ENCODE measurements around the gene DOC2A.
"Not testable (repeated sequence)": the region's sequence is repeated elsewhere in the genome, so short reads cannot be mapped to it uniquely, and the experiment has no call there.

Gene DOC2A

DNA sequence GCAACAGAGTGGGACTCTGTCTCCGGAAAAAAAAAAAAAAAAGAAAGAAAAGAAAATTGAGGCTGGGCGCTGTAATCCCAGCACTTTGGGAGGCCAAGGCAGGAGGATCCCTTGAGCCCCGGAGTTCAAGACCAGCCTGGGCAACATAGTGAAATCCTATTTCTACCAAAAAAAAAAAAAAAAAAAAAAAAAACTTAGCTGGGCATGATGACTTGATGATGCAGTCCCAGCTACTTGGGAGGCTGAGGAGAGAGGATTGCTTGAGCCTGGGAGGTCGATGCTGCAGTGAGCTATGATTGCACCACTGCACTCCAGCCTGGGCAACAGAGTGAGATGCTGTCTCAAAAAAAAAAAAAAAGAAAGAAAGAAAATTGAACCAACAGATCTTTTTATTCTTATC, 7.1 kb upstream of the DOC2A start:
- intact Hi-C loops (cut with micrococcal nuclease); H3K9me3 Mint-ChIP-seq; H3K27ac Mint-ChIP-seq; H3K4me3 Mint-ChIP-seq; H3K36me3 Mint-ChIP-seq (ENCODE audit: low read depth): not testable (repeated sequence)
- Mint-ChIP-seq H3K4me1 (ENCODE audit: low read depth) (peaks cover 17% of the 10 kb centered on the region), H3K27me3 (peaks cover 19% of the 10 kb centered on the region)

DNA sequence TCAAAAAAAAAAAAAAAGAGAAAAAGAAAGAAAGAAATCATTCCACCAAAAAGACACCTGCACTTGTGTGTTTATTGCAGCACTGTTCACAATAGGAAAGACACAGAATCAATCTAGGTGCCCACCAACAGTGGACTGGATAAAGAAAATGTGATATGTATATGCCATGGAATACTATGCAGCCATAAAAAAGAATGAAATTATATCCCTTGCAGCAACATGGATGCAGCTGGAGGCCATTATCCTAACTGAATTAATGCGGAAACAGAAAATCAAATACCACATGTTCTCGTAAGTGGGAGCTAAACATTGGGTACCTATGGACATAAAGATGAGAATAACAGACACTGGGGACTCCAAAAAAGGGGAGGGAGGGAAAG, 6.4 kb upstream of the DOC2A start:
- Mint-ChIP-seq H3K4me3 (no peak overlapping the region), H3K27ac (no peak overlapping the region)

DNA sequence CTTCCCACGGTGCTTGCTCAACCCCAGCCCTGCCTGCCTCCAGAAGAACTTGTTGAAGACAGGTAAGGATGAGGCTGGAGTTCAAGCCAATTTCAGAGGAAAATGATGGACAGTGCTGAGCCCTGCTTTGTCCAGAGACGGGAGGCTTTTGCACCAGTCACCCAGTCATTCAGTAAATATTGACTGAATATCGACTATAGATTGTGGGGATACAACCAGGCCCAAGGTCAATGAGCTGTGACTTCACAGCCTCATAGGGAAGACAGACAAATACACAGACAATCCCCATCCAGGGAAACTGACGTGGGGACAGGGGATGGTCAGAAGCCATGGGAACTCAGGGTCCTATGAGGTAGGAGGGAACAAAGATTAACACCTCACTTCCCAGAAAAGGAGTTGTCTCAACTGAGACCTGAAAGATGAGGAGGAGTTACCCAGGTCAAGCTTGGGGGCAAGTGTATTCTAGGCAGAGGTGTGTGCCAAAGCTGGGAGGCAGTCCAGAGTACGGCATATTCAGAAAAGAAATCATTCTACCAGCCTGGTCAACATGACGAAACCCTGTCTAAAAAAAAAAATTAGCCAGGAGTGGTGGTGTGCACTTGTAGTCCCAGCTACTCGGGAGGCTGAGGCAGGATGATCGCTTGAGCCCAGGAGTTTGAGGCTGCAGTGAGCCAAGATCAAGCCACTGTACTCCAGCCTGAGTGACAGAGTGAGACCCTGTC, 5.9 kb upstream of the DOC2A start:
- Mint-ChIP-seq H3K4me3 (no peak overlapping the region), H3K27ac (no peak overlapping the region), H3K9me3 (no peaks in the 10 kb centered on the region), H3K27me3 (peaks cover 31% of the 10 kb centered on the region), H3K36me3 (ENCODE audit: low read depth) (no peaks in the 10 kb centered on the region), H3K4me1 (ENCODE audit: low read depth) (peaks cover 20% of the 10 kb centered on the region)
- intact Hi-C loops (cut with micrococcal nuclease) = no loop called here

More for the DNA sequence above, 6.4 kb upstream of the DOC2A start:
- Mint-ChIP-seq H3K27me3 (peaks cover 26% of the 10 kb centered on the region), H3K9me3 (no peaks in the 10 kb centered on the region), H3K36me3 (ENCODE audit: low read depth) (no peaks in the 10 kb centered on the region), H3K4me1 (ENCODE audit: low read depth) (peaks cover 17% of the 10 kb centered on the region)
- intact Hi-C loops (cut with micrococcal nuclease) = no loop called here

DNA sequence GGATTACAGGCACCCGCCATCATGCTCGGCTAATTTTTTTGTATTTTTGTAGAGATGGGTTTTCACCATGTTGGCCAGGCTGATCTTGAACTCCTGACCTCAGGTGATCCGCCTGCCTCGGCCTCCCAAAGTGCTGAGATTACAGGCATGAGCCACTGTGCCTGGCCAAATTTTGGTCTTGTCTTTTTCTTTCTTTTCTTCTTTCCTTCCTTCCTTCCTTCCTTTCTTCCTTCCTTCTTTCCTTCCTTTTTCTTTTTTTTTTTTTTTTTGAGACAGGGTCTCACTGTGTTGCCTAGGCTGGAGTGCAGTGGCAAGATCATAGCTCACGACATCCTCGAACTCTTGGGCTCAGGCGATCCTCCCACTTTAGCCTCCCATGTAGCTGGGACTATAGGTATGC, 4.6 kb upstream of the DOC2A start:
- peaks cover 41% of the 10 kb centered on the region for H3K27me3 Mint-ChIP-seq
- intact Hi-C loops (cut with micrococcal nuclease); H3K4me3 Mint-ChIP-seq; H3K36me3 Mint-ChIP-seq (ENCODE audit: low read depth); H3K27ac Mint-ChIP-seq; H3K9me3 Mint-ChIP-seq: not testable (repeated sequence)
- peaks cover 14% of the 10 kb centered on the region for H3K4me1 Mint-ChIP-seq (ENCODE audit: low read depth)

DNA sequence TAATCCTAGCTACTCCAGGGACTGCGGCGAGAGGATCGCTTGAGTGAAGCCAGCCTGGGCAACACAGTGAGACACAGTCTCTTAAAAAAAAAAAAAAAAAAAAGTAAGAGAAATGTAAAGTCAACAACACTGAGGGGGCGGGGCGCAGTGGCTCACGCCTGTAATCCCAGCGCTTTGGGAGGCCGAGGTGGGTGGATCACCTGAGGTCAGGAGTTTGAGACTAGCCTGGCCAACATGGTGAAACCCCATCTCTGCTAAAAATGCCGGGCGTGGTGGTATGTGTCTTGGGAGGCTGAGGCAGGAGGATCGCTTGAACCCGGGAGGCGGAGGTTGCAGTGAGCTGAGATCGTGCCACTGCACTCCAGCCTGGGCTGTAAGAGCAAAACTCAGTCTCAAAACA, 1.8 kb upstream of the DOC2A start:
- peaks cover 15% of the 10 kb centered on the region for H3K4me1 Mint-ChIP-seq (ENCODE audit: low read depth)
- H3K27ac Mint-ChIP-seq; intact Hi-C loops (cut with micrococcal nuclease); H3K4me3 Mint-ChIP-seq; H3K9me3 Mint-ChIP-seq; H3K36me3 Mint-ChIP-seq (ENCODE audit: low read depth): not testable (repeated sequence)
- H3K27me3 Mint-ChIP-seq = peaks cover 67% of the 10 kb centered on the region

DNA sequence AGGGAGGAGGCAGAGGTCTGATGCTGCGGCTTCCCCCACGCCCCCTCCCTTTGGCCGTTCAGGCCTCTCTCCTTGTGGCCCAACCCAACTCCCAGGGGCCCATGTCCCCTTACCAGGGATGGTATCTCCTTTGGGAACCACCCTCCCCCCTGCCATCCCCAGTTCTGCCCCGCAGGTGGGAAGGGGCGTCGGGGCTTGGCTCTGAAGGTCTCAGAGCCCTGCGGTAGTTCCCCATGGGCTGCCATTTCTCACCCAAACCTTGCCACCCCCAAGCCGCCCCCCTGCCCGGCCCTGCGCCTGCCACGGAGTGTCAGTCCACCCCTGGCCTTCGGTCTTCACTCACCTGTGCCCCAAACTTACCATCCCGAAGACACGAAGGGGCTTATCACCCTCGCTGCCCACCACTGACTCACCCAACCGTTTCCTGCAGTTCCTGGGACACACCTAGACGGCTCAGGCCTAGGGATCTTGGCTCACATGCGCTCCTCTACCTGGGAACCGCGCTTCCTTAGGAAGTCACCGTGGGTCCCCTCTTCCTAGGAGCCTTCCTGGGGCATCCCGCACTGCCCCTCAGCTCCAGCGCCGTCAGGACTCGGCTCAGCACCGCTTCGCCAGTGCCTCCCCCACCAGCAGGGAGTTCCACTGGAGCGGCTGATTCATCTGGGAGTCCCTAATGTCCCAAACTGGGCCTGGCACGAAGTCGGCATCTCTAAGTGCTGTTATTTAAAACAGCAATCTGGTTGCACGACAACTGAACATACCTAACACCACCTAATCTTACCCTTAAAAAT, 1.1 kb upstream of the DOC2A start:
- intact Hi-C loops (cut with micrococcal nuclease) = no loop called here
- Mint-ChIP-seq H3K27me3 (peaks cover 68% of the 10 kb centered on the region), H3K27ac (no peak overlapping the region)

DNA sequence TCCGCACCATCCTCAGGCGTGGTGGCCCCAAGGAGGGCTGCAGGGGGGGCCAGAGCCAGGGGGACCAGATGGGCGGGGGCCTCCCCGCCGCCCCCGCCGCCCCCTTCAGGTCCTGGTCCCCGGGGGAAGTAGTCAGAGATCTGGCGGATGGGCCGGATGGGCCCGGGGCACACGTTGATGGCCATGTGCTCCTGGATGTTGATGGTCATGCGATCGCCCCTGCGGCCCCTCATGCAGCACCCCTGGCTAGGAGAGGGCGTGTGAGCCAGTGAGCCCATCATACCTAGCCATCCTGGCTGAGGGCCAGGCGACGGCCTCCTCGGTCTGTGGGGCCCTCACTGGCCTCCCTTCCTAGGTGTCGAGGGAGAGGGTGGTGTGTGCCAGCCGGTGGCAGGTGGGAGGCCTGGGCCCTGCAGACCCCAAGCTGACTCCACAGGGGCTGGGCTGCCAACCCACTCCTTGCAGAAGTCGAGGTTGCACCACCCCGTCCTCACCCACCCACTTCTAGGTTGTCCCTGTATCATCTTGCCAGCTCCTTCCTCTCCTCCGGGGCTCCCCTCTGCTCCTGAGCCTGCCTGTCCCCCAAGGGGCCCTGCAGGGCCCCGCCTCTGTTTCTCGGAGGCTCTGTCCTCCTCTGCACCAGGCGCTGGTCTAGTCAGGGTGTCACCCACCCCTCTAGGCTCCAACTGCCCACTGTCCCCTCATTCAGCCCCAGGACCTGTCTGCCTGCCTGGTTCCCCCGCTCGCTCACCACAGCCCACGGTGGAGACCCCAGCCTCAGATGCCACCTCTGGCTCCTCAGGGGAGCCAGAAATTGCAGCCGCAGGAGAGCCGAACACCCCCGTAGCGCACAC, 610 bp downstream of the DOC2A start:
- Mint-ChIP-seq H3K36me3 (ENCODE audit: low read depth) (peaks cover 6% of the 10 kb centered on the region), H3K27me3 (peaks cover 62% of the 10 kb centered on the region), H3K27ac (no peak overlapping the region), H3K4me1 (ENCODE audit: low read depth) (peaks cover 15% of the 10 kb centered on the region), H3K4me3 (peak overlapping the region; percentile 52), H3K9me3 (no peaks in the 10 kb centered on the region)
- intact Hi-C loops (cut with micrococcal nuclease) = loop anchor here (10.0 kb wide), 1 partner anchor 95 kb away; no protein-coding TSS in a partner anchor

More for the DNA sequence above, 1.1 kb upstream of the DOC2A start:
- peak overlapping the region; percentile 55 for H3K4me3 Mint-ChIP-seq
- no peaks in the 10 kb centered on the region for H3K36me3 Mint-ChIP-seq (ENCODE audit: low read depth)
- H3K4me1 Mint-ChIP-seq (ENCODE audit: low read depth) = peaks cover 15% of the 10 kb centered on the region
- H3K9me3 Mint-ChIP-seq = no peaks in the 10 kb centered on the region

DNA sequence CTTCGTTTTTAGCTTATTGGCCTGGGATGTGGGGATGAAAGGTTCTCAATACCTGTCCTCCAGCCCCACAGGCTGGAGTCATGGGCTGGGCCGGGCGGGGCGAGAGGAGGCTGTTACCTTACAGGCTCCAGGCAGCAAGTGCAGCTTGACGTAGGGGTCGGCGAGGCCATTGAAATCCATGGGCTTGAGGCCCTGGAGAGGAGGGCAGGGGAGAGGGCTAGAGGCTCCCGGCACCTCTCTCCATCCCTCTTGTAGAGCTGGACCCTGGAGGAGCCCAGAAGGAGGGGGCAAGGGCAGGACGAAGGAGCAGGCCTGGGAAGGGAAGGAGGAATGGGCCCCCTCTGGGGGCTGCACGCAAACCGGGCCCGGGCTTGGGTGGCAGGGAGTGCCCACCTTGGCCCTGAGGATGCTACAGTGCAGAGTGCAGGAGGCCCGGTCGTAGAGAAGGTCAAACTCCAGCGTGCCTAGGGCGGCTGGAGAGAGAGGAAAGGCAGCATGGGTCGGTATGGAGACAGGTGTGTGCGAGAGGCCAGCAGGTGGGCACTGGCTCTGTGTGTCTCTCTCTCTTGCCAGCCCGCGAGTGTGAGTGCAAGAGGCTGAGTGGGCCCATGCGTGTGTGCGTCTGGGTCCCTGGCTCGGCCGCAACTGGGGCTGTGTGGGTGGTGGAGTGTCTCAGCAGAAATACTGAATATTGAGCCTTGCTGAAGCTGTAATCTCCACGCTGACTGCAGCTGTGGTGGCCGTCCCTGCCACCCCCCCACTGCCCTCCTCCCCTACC, 1.6 kb downstream of the DOC2A start:
- Mint-ChIP-seq H3K36me3 (ENCODE audit: low read depth) (peaks cover 10% of the 10 kb centered on the region), H3K4me1 (ENCODE audit: low read depth) (peaks cover 15% of the 10 kb centered on the region), H3K27ac (no peak overlapping the region), H3K4me3 (no peak overlapping the region), H3K27me3 (peaks cover 58% of the 10 kb centered on the region), H3K9me3 (no peaks in the 10 kb centered on the region)
- intact Hi-C loops (cut with micrococcal nuclease) = loop anchor here (10.0 kb wide), 1 partner anchor 94 kb away; no protein-coding TSS in a partner anchor

DNA sequence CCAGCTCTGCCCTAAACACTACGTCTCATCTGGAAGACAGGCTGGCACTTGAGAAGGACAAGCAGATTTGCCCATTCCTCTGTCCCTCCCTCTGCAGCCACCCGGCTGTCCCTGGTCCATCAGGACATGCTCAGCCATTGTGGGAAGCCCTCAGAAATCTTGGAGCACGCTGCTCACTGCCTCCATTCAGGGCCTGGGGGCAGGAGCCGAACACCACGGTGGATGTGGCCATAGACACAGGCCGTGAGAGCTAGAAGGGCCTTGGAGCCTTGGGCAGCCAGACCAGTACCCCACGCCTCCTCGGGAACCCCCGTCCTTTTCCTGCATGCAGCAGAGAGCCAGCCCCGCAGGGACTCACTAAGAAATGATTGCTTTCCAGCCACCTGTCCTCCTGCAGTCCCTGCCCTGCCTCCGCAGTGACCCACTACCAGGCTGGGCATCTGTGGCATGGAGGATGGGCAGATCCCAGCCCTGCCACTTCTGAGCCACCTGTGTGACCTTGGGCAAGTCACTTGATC, 3.4 kb downstream of the DOC2A start:
- Mint-ChIP-seq H3K27me3 (peaks cover 46% of the 10 kb centered on the region), H3K4me1 (ENCODE audit: low read depth) (peaks cover 15% of the 10 kb centered on the region), H3K4me3 (no peak overlapping the region), H3K27ac (no peak overlapping the region), H3K36me3 (ENCODE audit: low read depth) (peaks cover 28% of the 10 kb centered on the region), H3K9me3 (no peaks in the 10 kb centered on the region)
- intact Hi-C loops (cut with micrococcal nuclease) = loop anchor here (10.0 kb wide), 1 partner anchor 93 kb away; no protein-coding TSS in a partner anchor

DNA sequence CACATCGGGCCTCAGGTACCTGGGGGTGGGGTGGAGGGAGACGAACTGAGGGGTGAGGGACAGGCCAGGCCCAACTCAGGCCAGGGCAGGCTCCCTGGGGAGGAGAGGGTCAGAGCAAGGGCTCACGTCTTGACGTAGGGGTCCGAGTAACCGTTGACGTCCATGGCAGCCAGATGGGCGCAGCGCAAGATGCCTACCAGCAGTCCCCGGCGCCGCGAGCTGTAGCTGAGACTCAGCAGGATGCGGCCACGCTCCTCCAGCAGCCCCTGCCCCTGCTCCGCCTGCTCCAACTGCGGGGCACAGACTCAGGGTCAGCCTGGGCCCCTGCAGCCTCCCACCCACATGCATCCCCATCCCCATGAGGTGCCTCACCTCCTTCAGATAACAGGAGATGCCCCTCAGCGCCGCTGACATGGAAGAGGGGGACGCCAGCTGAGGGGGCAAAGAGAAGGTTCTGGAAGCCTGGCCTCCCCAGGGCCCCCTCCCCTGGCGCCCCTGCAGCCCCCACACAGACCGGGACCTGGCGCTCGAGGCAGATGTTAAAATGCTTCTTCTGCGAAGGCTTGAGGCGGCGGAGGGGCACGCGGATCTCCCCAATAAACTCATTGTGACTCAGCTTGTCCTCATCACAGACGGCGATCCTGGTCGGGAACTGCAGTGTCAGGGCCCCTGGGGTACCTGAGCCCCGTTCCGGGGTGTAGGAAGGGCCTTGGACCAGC, 4.0 kb downstream of the DOC2A start:
- no peak overlapping the region for H3K27ac Mint-ChIP-seq
- peaks cover 34% of the 10 kb centered on the region for H3K36me3 Mint-ChIP-seq (ENCODE audit: low read depth)
- peaks cover 16% of the 10 kb centered on the region for H3K4me1 Mint-ChIP-seq (ENCODE audit: low read depth)
- peaks cover 40% of the 10 kb centered on the region for H3K27me3 Mint-ChIP-seq
- H3K9me3 Mint-ChIP-seq = no peaks in the 10 kb centered on the region
- intact Hi-C loops (cut with micrococcal nuclease) = loop anchor here (10.0 kb wide), 1 partner anchor 92 kb away; no protein-coding TSS in a partner anchor
- no peak overlapping the region for H3K4me3 Mint-ChIP-seq

DNA sequence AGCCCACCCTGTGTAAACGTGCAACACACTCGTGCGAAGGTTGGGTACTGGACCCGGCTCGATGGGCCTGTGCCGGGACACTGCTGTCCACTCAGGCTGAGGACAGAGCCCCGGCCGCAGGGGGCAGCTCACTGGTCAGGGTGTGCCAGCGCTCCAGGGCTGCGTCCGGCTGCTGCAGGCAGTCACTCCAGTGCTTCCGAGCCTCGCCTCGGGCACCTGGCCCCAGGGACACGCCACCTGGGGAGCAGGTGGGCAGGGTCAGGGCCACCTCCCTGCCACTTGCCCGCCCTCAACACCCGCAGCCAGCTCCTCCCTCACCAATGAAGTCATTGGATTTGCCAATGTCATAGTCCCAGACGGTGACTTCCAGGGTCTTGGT, 4.7 kb downstream of the DOC2A start:
- Mint-ChIP-seq H3K4me1 (ENCODE audit: low read depth) (peaks cover 11% of the 10 kb centered on the region), H3K9me3 (no peaks in the 10 kb centered on the region), H3K36me3 (ENCODE audit: low read depth) (peaks cover 42% of the 10 kb centered on the region), H3K4me3 (no peak overlapping the region), H3K27ac (no peak overlapping the region), H3K27me3 (peaks cover 34% of the 10 kb centered on the region)
- intact Hi-C loops (cut with micrococcal nuclease) = loop anchor here (10.0 kb wide), 1 partner anchor 91 kb away; no protein-coding TSS in a partner anchor

DNA sequence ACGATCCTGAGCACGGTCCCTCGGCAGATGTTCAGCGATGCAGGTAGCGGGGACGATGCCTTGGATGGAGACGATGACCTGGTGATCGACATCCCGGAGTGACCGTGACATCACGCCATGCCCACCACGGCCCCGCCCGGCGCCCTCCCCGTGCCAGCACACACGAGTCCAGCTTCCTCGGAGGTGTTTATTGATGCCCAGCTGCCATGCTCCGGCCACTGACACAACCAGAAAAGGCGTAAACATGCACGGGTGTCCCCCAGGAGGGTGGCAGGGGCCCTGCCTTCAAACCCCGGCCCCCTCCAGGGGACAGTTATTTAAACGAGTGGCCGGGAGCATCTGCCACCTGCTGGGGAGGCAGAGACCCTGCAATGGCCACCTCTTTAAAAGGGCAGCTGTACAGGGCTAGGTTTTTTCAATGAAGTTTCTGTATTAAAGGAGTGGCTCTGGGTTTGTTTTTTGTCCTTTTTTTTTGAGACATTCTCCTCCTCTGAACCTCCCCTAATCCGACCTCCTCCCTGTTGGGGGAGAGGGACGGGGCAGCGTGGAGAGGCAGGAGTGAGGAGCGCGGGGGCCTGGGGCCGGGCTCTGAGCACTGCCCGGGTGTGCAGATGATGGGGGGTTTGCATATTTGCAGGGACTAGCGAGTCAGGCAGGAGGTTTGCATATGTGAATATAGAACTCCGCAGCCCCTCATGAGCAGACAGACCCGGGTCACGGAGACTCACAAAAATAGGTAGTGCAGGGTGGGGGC, 5.3 kb downstream of the DOC2A start:
- H3K27me3 Mint-ChIP-seq = peaks cover 30% of the 10 kb centered on the region
- no peak overlapping the region for H3K4me3 Mint-ChIP-seq
- no peak overlapping the region for H3K27ac Mint-ChIP-seq
- intact Hi-C loops (cut with micrococcal nuclease) = loop anchor here (10.0 kb wide), 1 partner anchor 91 kb away; no protein-coding TSS in a partner anchor
- no peaks in the 10 kb centered on the region for H3K9me3 Mint-ChIP-seq
- H3K4me1 Mint-ChIP-seq (ENCODE audit: low read depth) = peaks cover 9% of the 10 kb centered on the region
- H3K36me3 Mint-ChIP-seq (ENCODE audit: low read depth) = peaks cover 47% of the 10 kb centered on the region
